Measurements from ENCODE around the gene SCRN3. TPM values are rescaled to one million over a fixed set of nuclear protein-coding genes. Genes with fewer than 3 reads are reported as not detected.

SCRN3 gene
- total RNA-seq, 1 experiment from 2014 or later = 26.4 TPM

- H3K27me3 ChIP-seq (replicated peaks; ENCODE audit: control insufficient read depth, insufficient read depth, low read length) = no peaks in the 10 kb centered on the region
- intact Hi-C loops (cut with micrococcal nuclease; ENCODE audit: unreplicated experiment) = no loop called here
- no peaks in the 10 kb centered on the region for H3K4me1 ChIP-seq
- no peak overlapping the region for H3K4me3 Mint-ChIP-seq (ENCODE audit: unreplicated experiment)
- no peak for DNase-seq
- no peak overlapping the region for H3K27ac Mint-ChIP-seq (ENCODE audit: unreplicated experiment)
- H3K36me3 ChIP-seq (ENCODE audit: control insufficient read depth, insufficient read depth, low read length) = no peaks in the 10 kb centered on the region; the same call in 1 of the 2 replicates
- H3K27me3 Mint-ChIP-seq (ENCODE audit: insufficient read depth, unreplicated experiment) = no peaks in the 10 kb centered on the region
- H3K9me3 ChIP-seq = peaks cover 13% of the 10 kb centered on the region
- TF ChIP-seq CTCF (IDR thresholded peaks at IDR 0.05; ENCODE audit: insufficient read depth in 1 of 2, low read depth in 1 of 2, low read length in 1 of 2, severe bottlenecking in 1 of 2, unreplicated experiment in 1 of 2) = no peak
- ChIA-PET POLR2A (no interaction called here), CTCF (no interaction called here)
- H3K36me3 Mint-ChIP-seq (ENCODE audit: insufficient read depth, unreplicated experiment) = peaks cover 36% of the 10 kb centered on the region
- no peak overlapping the region for H3K4me3 ChIP-seq (ENCODE audit: low read depth, low read length)
- BruUV-seq (replicated peaks) = no TSS peak
- H3K9me3 Mint-ChIP-seq (ENCODE audit: unreplicated experiment) = peaks cover 27% of the 10 kb centered on the region
- no peaks in the 10 kb centered on the region for H3K4me1 Mint-ChIP-seq (ENCODE audit: low read depth, unreplicated experiment)
Measured at GRCh38 chr2:174364628-174365027, 30.9 kb upstream of the SCRN3 start.

- H3K27ac Mint-ChIP-seq (ENCODE audit: unreplicated experiment) = no peak overlapping the region
- H3K9me3 Mint-ChIP-seq (ENCODE audit: unreplicated experiment) = peaks cover 27% of the 10 kb centered on the region
- CTCF ChIA-PET = no interaction called here
- H3K36me3 Mint-ChIP-seq (ENCODE audit: insufficient read depth, unreplicated experiment) = peaks cover 36% of the 10 kb centered on the region
- H3K27me3 ChIP-seq (replicated peaks; ENCODE audit: control insufficient read depth, insufficient read depth, low read length) = no peaks in the 10 kb centered on the region
- H3K4me1 Mint-ChIP-seq (ENCODE audit: low read depth, unreplicated experiment) = no peaks in the 10 kb centered on the region
- TF ChIP-seq CTCF (IDR thresholded peaks at IDR 0.05; ENCODE audit: insufficient read depth in 1 of 2, low read depth in 1 of 2, low read length in 1 of 2, severe bottlenecking in 1 of 2, unreplicated experiment in 1 of 2) = no peak
- no peaks in the 10 kb centered on the region; the same call in none of the 2 replicates for H3K36me3 ChIP-seq (ENCODE audit: control insufficient read depth, insufficient read depth, low read length)
- intact Hi-C loops (cut with micrococcal nuclease; ENCODE audit: unreplicated experiment) = no loop called here
- no peak for DNase-seq
- H3K4me1 ChIP-seq = no peaks in the 10 kb centered on the region
- POLR2A ChIA-PET = no interaction called here
- no peak overlapping the region for H3K4me3 Mint-ChIP-seq (ENCODE audit: unreplicated experiment)
- peaks cover 13% of the 10 kb centered on the region for H3K9me3 ChIP-seq
- no TSS peak for BruUV-seq (replicated peaks)
- H3K4me3 ChIP-seq (ENCODE audit: low read depth, low read length) = no peak overlapping the region
- no peaks in the 10 kb centered on the region for H3K27me3 Mint-ChIP-seq (ENCODE audit: insufficient read depth, unreplicated experiment)
Measured at GRCh38 chr2:174365571-174365970, 30.0 kb upstream of the SCRN3 start.

GRCh38 chr2:174368691-174369090, 26.8 kb upstream of the SCRN3 start:
- Histone ChIP-seq H3K4me3 (ENCODE audit: low read depth, low read length) (no peak overlapping the region), H3K4me1 (no peaks in the 10 kb centered on the region), H3K27me3 (replicated peaks; ENCODE audit: control insufficient read depth, insufficient read depth, low read length) (no peaks in the 10 kb centered on the region), H3K9me3 (peaks cover 13% of the 10 kb centered on the region), H3K36me3 (ENCODE audit: control insufficient read depth, insufficient read depth, low read length) (no peaks in the 10 kb centered on the region; the same call in none of the 2 replicates)
- no TSS peak for BruUV-seq (replicated peaks)
- Mint-ChIP-seq H3K9me3 (ENCODE audit: unreplicated experiment) (peaks cover 27% of the 10 kb centered on the region), H3K4me1 (ENCODE audit: low read depth, unreplicated experiment) (no peaks in the 10 kb centered on the region), H3K27me3 (ENCODE audit: insufficient read depth, unreplicated experiment) (no peaks in the 10 kb centered on the region), H3K4me3 (ENCODE audit: unreplicated experiment) (no peak overlapping the region), H3K36me3 (ENCODE audit: insufficient read depth, unreplicated experiment) (peaks cover 30% of the 10 kb centered on the region), H3K27ac (ENCODE audit: unreplicated experiment) (no peak overlapping the region)
- no peak for TF ChIP-seq CTCF (IDR thresholded peaks at IDR 0.05; ENCODE audit: insufficient read depth in 1 of 2, low read depth in 1 of 2, low read length in 1 of 2, severe bottlenecking in 1 of 2, unreplicated experiment in 1 of 2)
- intact Hi-C loops (cut with micrococcal nuclease; ENCODE audit: unreplicated experiment) = no loop called here
- no peak for DNase-seq
- ChIA-PET CTCF (interaction anchor here (0.6 kb wide), 1 partner anchor 102 kb away, joined by 3 read pairs; no protein-coding TSS in a partner anchor), POLR2A (no interaction called here)
